HCT116 (cell line): ENCODE results near the gene PTPRQ.

Source experiments
- ATF3 ChIP-seq: IDR thresholded peaks from 2 replicates; pipeline ENCODE4 v1.6.1; 2012
- CEBPB ChIP-seq: IDR thresholded peaks from 2 replicates; pipeline ENCODE4 v1.6.1; 2012; ENCODE audit warnings: low read depth
- EGR1 ChIP-seq: IDR thresholded peaks from 2 replicates; pipeline ENCODE4 v1.6.1; 2012; ENCODE audit warnings: low read depth
- EZH2 ChIP-seq: fragments of 200-600 bp; sonication (generic); IDR thresholded peaks from 2 replicates; pipeline ENCODE4 v1.6.1; 2017; ENCODE audit warnings: antibody characterized with exemption, mixed run types
- EZH2phosphoT487 ChIP-seq: fragments of 200-600 bp; IDR thresholded peaks from 2 replicates; pipeline ENCODE4 v1.6.1; 2018; ENCODE audit warnings: antibody characterized with exemption, borderline replicate concordance
- POLR2A ChIP-seq: IDR thresholded peaks from 2 replicates; pipeline ENCODE4 v1.7.0; 2011; ENCODE audit warnings: borderline replicate concordance; ENCODE audit not compliant: insufficient read depth, insufficient read length; ENCODE audit errors: extremely low read depth
- POLR2AphosphoS5 ChIP-seq: IDR thresholded peaks from 2 replicates; pipeline ENCODE4 v1.6.1; 2011; ENCODE audit warnings: mild to moderate bottlenecking, low read depth, low read length, moderate library complexity
- RAD21 ChIP-seq: IDR thresholded peaks from 2 replicates; pipeline ENCODE4 v1.6.1; 2012; ENCODE audit warnings: low read depth, mild to moderate bottlenecking
- REST ChIP-seq: IDR thresholded peaks from 2 replicates; pipeline ENCODE4 v1.6.1; 2012; ENCODE audit warnings: low read depth
- SP1 ChIP-seq: IDR thresholded peaks from 2 replicates; pipeline ENCODE4 v1.6.1; 2012; ENCODE audit warnings: low read depth
- ZFX ChIP-seq: fragments of 450-650 bp; IDR thresholded peaks from 2 replicates; pipeline ENCODE4 v1.6.1; 2017
- ZNF274 ChIP-seq: fragments of 200-500 bp; sonication (Bioruptor generic); IDR thresholded peaks from 2 replicates; pipeline ENCODE4 v1.6.1; 2014; ENCODE audit warnings: mild to moderate bottlenecking, low read depth, low read length, inconsistent platforms
- TF ChIP-seq, protein P1 (sequence below), 3 experiments: fragments of 200-600 bp in 1 of 3; sonication (generic) in 1 of 3; IDR thresholded peaks in 2 of 3; conservative IDR thresholded peaks in 1 of 3; 2 replicates each; pipeline ENCODE4 v1.5.1; 2012 to 2017; ENCODE audit warnings: low read depth in 2 of 3, low read length in 2 of 3, antibody characterized with exemption in 1 of 3, borderline replicate concordance in 1 of 3, control low read depth in 1 of 3, mild to moderate bottlenecking in 1 of 3, mixed read lengths in 1 of 3, mixed run types in 1 of 3, moderate library complexity in 1 of 3; ENCODE audit not compliant: insufficient read depth in 1 of 3

- TF ChIP-seq, protein P1, sequence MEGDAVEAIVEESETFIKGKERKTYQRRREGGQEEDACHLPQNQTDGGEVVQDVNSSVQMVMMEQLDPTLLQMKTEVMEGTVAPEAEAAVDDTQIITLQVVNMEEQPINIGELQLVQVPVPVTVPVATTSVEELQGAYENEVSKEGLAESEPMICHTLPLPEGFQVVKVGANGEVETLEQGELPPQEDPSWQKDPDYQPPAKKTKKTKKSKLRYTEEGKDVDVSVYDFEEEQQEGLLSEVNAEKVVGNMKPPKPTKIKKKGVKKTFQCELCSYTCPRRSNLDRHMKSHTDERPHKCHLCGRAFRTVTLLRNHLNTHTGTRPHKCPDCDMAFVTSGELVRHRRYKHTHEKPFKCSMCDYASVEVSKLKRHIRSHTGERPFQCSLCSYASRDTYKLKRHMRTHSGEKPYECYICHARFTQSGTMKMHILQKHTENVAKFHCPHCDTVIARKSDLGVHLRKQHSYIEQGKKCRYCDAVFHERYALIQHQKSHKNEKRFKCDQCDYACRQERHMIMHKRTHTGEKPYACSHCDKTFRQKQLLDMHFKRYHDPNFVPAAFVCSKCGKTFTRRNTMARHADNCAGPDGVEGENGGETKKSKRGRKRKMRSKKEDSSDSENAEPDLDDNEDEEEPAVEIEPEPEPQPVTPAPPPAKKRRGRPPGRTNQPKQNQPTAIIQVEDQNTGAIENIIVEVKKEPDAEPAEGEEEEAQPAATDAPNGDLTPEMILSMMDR (IDR thresholded peaks at IDR 0.05 in 2 of 3, conservative IDR thresholded peaks at IDR 0.05 in 1 of 3; ENCODE audit: borderline replicate concordance in 1 of 3, insufficient read depth in 1 of 3, low read depth in 2 of 3, low read length in 2 of 3), result no peak
- no peak for TF ChIP-seq ZNF274
- TF ChIP-seq POLR2AphosphoS5, result no peak
- TF ChIP-seq POLR2A, result no peak
- no peak for TF ChIP-seq ZFX
- TF ChIP-seq EZH2phosphoT487, result no peak
- TF ChIP-seq EGR1, result no peak
- no peak for TF ChIP-seq SP1
- no peak for TF ChIP-seq CEBPB
- no peak for TF ChIP-seq REST
- TF ChIP-seq RAD21, result no peak
- no peak for TF ChIP-seq EZH2
- no peak for TF ChIP-seq ATF3
Measured at GRCh38 chr12:80445083-80445793, 1.2 kb downstream of the PTPRQ start.
